HepG2 (cell line): ENCODE results near the gene PLSCR3. TPM values are rescaled to one million over a fixed set of nuclear protein-coding genes. Genes with fewer than 3 reads are reported as not detected.

Experiments used
- ATAC-seq: fragments of 200-7000 bp; cut with Tn5 transposase; 3 replicates; pipeline ENCODE4 v1.9.1; 2020; ENCODE audit warnings: mild to moderate bottlenecking, moderate library complexity
- BruUV-seq: library from RNA; stranded (reverse); fragments of 400-500 nt; replicated peaks from 2 replicates; lab custom pipeline; 2021; lab: Mats Ljungman, UMichigan
- CTCF ChIA-PET: fragments of 300-600 bp; formaldehyde crosslinking; extraction: SDS; loops from one replicate; lab custom pipeline; 2021; ENCODE audit warnings: low total read pairs, inconsistent platforms, low intra/inter-chr PET ratio; lab: Yijun Ruan, JAX
- POLR2A ChIA-PET: fragments of 350-600 bp; sonication (Branson Sonifier 250); formaldehyde crosslinking; loops from one replicate; lab custom pipeline; 2020; ENCODE audit warnings: antibody characterized with exemption, inconsistent platforms; lab: Yijun Ruan, JAX
- DNase-seq: peaks from one replicate; pipeline ENCODE4 v3.0.0-alpha.2; 2015; ENCODE audit warnings: low spot score
- FAIRE-seq: peaks from 3 replicates; lab custom pipeline; 2011; peaks lifted over from hg19 to GRCh38; lab: Jason Lieb, UNC
- H2AFZ ChIP-seq: one replicate; pipeline ENCODE4 v1.6.1; 2011; ENCODE audit warnings: low read length, inconsistent platforms
- H3K27ac ChIP-seq: fragments of 300-600 bp; 3 replicates; pipeline ENCODE4 v1.8.0; 2011; ENCODE audit warnings: mixed run types, mild to moderate bottlenecking, mixed read lengths, low read length, inconsistent platforms; ENCODE audit not compliant: insufficient read depth; ENCODE audit errors: extremely low read length
- H3K27me3 ChIP-seq, 2 experiments: fragments of 200-600 bp in 1 of 2; 2 replicates in 1 of 2; 3 replicates in 1 of 2; pipeline versions ENCODE4 v1.6.0 to v1.8.0; 2011; ENCODE audit warnings: low read length in 2 of 2, mild to moderate bottlenecking in 2 of 2, moderate library complexity in 2 of 2, inconsistent platforms in 1 of 2; ENCODE audit not compliant: insufficient read depth in 2 of 2, control insufficient read depth in 1 of 2
- H3K36me3 ChIP-seq, 2 experiments: fragments of 200-600 bp in 1 of 2; replicated peaks in 1 of 2; 2 replicates in 1 of 2; 3 replicates in 1 of 2; pipeline versions ENCODE4 v1.5.1 to v1.8.0; 2011; ENCODE audit warnings: low read length in 2 of 2, inconsistent platforms in 1 of 2; ENCODE audit not compliant: insufficient read depth in 2 of 2, control insufficient read depth in 1 of 2
- H3K4me1 ChIP-seq: 2 replicates; pipeline ENCODE4 v1.5.1; 2012; ENCODE audit warnings: low read length, inconsistent platforms; ENCODE audit not compliant: insufficient read depth
- H3K4me2 ChIP-seq: 2 replicates; pipeline ENCODE4 v1.6.0; 2011; ENCODE audit warnings: low read depth, low read length, inconsistent platforms
- H3K4me3 ChIP-seq, 3 experiments: fragments of 200-600 bp in 1 of 3; sonication (generic), shearing (Covaris generic) in 1 of 3; replicated peaks in 1 of 3; 2 replicates each; pipeline ENCODE4 v1.5.1; 2011 to 2016; ENCODE audit warnings: low read length in 3 of 3, inconsistent platforms in 2 of 3, low read depth in 2 of 3, mild to moderate bottlenecking in 2 of 3, control low read depth in 1 of 3, mixed read lengths in 1 of 3; ENCODE audit not compliant: insufficient read depth in 1 of 3
- H3K79me2 ChIP-seq: one replicate; pipeline ENCODE4 v1.6.1; 2011; ENCODE audit warnings: low read length, inconsistent platforms; ENCODE audit not compliant: insufficient read depth
- H3K9ac ChIP-seq: 2 replicates; pipeline ENCODE4 v1.6.0; 2011; ENCODE audit warnings: mild to moderate bottlenecking, low read depth, low read length, inconsistent platforms; ENCODE audit not compliant: insufficient read depth
- H3K9me3 ChIP-seq: 2 replicates; pipeline ENCODE4 v1.5.1; 2012; ENCODE audit warnings: mild to moderate bottlenecking, low read length
- H4K20me1 ChIP-seq: 2 replicates; pipeline ENCODE4 v1.6.0; 2011; ENCODE audit warnings: inconsistent platforms, mild to moderate bottlenecking, low read length, moderate library complexity; ENCODE audit not compliant: insufficient read depth
- EED ChIP-seq: sonication (generic); formaldehyde crosslinking; IDR thresholded peaks from 2 replicates; pipeline ENCODE4 v1.5.0; 2020; ENCODE audit warnings: mild to moderate bottlenecking, missing genetic modification reagents
- FOXM1 ChIP-seq: sonication (generic); formaldehyde crosslinking; IDR thresholded peaks from 2 replicates; pipeline ENCODE4 v1.5.0; 2020; ENCODE audit warnings: missing genetic modification reagents
- FOXP4 ChIP-seq: sonication (generic); formaldehyde crosslinking; IDR thresholded peaks from 2 replicates; pipeline ENCODE4 v1.4.0; 2020; ENCODE audit warnings: missing genetic modification reagents
- HNRNPL ChIP-seq: fragments of 200-400 bp; formaldehyde crosslinking; IDR thresholded peaks from 2 replicates; pipeline ENCODE4 v1.6.1; 2017; ENCODE audit warnings: mild to moderate bottlenecking, low read depth, low read length
- KAT8 ChIP-seq: IDR thresholded peaks from 2 replicates; pipeline ENCODE4 v1.6.1; 2016; ENCODE audit warnings: missing genetic modification reagents, missing compliant biosample characterization
- SMARCE1 ChIP-seq: fragments of 450-650 bp; IDR thresholded peaks from 2 replicates; pipeline ENCODE4 v1.6.1; 2017; ENCODE audit warnings: borderline replicate concordance
- TEAD3 ChIP-seq: optimal IDR thresholded peaks from 2 replicates; pipeline ENCODE3; 2016; ENCODE audit warnings: borderline replicate concordance
- TFE3 ChIP-seq: IDR thresholded peaks from 2 replicates; pipeline ENCODE4 v1.6.1; 2016
- TOPORS ChIP-seq: sonication (generic); formaldehyde crosslinking; IDR thresholded peaks from 2 replicates; pipeline ENCODE4 v1.8.0; 2023; ENCODE audit warnings: mild to moderate bottlenecking, missing genetic modification reagents
- ZNF264 ChIP-seq: sonication (generic); formaldehyde crosslinking; IDR thresholded peaks from 2 replicates; pipeline ENCODE4 v1.4.0; 2020; ENCODE audit warnings: missing genetic modification reagents
- WGBS: methylation state at CpG from one replicate; pipeline ENCODE4 v1.1.6; 2017; ENCODE audit warnings: low lambda C conversion rate; 5-methylcytosine and 5-hydroxymethylcytosine counted together
- in situ Hi-C: cut with HindIII; loops from 2 replicates; pipeline ENCODE4 v1.10.0; 2017; ENCODE audit warnings: low pct_unique_long_range_greater_than_20kb; ENCODE audit not compliant: extremely low pct_ligation_motif_present
- intact Hi-C: fragments of 100-400 bp; cut with micrococcal nuclease; formaldehyde crosslinking; loops from one replicate; pipeline ENCODE4 v1.10.0; 2022; ENCODE audit not compliant: unreplicated experiment
- polyA plus RNA-seq, 8 experiments: library from polyadenylated mRNA; depleted of rRNA in 3 of 8; stranded (reverse) in 7 of 8; unstranded in 1 of 8; fragments of >200 nt; fragmentation: Illumina TruSeq in 4 of 8; extraction: Trizol in 4 of 8; gene quantifications; 2 replicates each; pipeline versions ENCODE4 v1.2.1 to v1.2.3, GENCODE V29; 2011 to 2016; ENCODE audit warnings: low read depth in 4 of 8, missing spikeins in 1 of 8, mixed read lengths in 1 of 8; ENCODE audit not compliant: insufficient read depth in 1 of 8
- total RNA-seq, 5 experiments: library from RNA; depleted of rRNA; stranded (reverse); fragments of >200 nt; fragmentation: Illumina TruSeq; extraction: Trizol; gene quantifications; 2 replicates each; pipeline ENCODE4 v1.2.3, GENCODE V29; 2016; ENCODE audit warnings: low read depth in 1 of 5
- TF ChIP-seq, protein P1 (sequence below): sonication (generic); formaldehyde crosslinking; IDR thresholded peaks from one replicate; pipeline ENCODE4 v1.5.1; 2020; ENCODE audit warnings: mild to moderate bottlenecking, missing genetic modification reagents; ENCODE audit errors: not compliant biosample characterization
- TF ChIP-seq, protein P2 (sequence below): sonication (generic); formaldehyde crosslinking; IDR thresholded peaks from 2 replicates; pipeline ENCODE4 v1.5.1; 2020; ENCODE audit warnings: missing genetic modification reagents, mild to moderate bottlenecking, borderline replicate concordance

Gene PLSCR3
- total and polyA plus RNA-seq, 2 of the 13 experiments (the other 11 are each of a cell fraction or from before 2014, with no cell fraction given): 5.6 to 6.2 TPM

DNA sequence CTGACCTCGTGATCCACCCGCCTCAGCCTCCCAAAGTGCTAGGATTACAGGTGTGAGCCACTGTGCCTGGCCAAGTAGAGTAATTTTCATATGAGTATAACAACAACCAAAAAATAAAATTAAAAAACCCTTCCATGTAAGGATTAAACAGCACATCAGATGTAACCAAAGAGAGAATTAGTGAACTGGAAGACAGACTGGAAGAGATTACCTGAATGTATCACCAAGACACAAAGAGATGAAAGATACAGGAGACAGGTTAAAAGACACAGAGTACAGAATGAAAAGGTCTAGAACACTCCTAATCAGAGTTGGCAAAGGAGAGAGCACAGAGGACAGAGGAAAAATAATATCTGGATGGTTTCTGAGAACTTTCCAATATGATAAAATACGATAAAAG lies 15.2 kb downstream of the PLSCR3 start:
- no TSS peak for BruUV-seq
- H3K4me2 ChIP-seq: no peak overlapping the region
- H3K4me1 ChIP-seq: peaks cover 21% of the 10 kb centered on the region
- H2AFZ ChIP-seq: no peak overlapping the region
- 66% methylated on average over 3 of the region's 3 CpGs for WGBS
- H3K9me3 ChIP-seq: peaks cover 4% of the 10 kb centered on the region; the same call in 1 of the 2 replicates
- DNase-seq: no peak
- intact Hi-C loops (no loop called here), in situ Hi-C loops (no loop called here)
- no peak for FAIRE-seq
- ChIA-PET CTCF (no interaction called here), POLR2A (no interaction called here)
- H3K4me3 ChIP-seq: no peak overlapping the region
- no peak for ATAC-seq
- H4K20me1 ChIP-seq: no peaks in the 10 kb centered on the region
- H3K9ac ChIP-seq: no peak overlapping the region
- no peaks in the 10 kb centered on the region for H3K36me3 ChIP-seq
- H3K79me2 ChIP-seq: no peaks in the 10 kb centered on the region
- H3K27me3 ChIP-seq: peaks cover 0 to 7% of the 10 kb centered on the region in 2 experiments; a peak in 1 of 5 replicates
- H3K27ac ChIP-seq: no peak overlapping the region
- no peak for TF ChIP-seq ZNF264 (CRISPR knock-in tag)
- no peak for TF ChIP-seq FOXP4 (CRISPR knock-in tag)
- no peak for TF ChIP-seq KAT8
- TF ChIP-seq FOXM1 (CRISPR knock-in tag): no peak
- no peak for TF ChIP-seq HNRNPL
- no peak for TF ChIP-seq SMARCE1
- TF ChIP-seq, protein P1, sequence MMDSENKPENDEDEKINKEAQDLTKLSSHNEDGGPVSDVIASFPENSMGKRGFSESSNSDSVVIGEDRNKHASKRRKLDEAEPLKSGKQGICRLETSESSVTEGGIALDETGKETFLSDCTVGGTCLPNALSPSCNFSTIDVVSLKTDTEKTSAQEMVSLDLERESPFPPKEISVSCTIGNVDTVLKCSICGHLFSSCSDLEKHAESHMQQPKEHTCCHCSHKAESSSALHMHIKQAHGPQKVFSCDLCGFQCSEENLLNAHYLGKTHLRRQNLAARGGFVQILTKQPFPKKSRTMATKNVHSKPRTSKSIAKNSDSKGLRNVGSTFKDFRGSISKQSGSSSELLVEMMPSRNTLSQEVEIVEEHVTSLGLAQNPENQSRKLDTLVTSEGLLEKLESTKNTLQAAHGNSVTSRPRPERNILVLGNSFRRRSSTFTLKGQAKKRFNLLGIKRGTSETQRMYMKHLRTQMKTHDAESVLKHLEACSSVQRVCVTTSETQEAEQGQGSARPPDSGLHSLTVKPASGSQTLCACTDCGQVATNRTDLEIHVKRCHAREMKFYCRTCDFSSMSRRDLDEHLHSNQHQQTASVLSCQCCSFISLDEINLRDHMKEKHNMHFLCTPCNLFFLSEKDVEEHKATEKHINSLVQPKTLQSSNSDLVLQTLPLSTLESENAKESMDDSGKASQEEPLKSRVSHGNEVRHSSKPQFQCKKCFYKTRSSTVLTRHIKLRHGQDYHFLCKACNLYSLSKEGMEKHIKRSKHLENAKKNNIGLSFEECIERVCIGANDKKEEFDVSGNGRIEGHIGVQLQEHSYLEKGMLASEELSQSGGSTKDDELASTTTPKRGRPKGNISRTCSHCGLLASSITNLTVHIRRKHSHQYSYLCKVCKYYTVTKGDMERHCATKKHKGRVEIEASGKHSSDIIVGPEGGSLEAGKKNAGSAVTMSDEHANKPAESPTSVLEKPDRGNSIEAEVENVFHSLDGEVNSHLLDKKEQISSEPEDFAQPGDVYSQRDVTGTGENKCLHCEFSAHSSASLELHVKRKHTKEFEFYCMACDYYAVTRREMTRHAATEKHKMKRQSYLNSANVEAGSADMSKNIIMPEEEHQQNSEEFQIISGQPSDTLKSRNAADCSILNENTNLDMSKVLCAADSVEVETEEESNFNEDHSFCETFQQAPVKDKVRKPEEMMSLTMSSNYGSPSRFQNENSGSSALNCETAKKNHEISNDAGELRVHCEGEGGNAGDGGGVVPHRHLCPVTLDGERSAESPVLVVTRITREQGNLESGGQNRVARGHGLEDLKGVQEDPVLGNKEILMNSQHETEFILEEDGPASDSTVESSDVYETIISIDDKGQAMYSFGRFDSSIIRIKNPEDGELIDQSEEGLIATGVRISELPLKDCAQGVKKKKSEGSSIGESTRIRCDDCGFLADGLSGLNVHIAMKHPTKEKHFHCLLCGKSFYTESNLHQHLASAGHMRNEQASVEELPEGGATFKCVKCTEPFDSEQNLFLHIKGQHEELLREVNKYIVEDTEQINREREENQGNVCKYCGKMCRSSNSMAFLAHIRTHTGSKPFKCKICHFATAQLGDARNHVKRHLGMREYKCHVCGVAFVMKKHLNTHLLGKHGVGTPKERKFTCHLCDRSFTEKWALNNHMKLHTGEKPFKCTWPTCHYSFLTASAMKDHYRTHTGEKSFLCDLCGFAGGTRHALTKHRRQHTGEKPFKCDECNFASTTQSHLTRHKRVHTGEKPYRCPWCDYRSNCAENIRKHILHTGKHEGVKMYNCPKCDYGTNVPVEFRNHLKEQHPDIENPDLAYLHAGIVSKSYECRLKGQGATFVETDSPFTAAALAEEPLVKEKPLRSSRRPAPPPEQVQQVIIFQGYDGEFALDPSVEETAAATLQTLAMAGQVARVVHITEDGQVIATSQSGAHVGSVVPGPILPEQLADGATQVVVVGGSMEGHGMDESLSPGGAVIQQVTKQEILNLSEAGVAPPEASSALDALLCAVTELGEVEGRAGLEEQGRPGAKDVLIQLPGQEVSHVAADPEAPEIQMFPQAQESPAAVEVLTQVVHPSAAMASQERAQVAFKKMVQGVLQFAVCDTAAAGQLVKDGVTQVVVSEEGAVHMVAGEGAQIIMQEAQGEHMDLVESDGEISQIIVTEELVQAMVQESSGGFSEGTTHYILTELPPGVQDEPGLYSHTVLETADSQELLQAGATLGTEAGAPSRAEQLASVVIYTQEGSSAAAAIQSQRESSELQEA (CRISPR knock-in tag): no peak
- TF ChIP-seq TFE3 (CRISPR knock-in tag): no peak
- no peak for TF ChIP-seq TOPORS
- no peak for TF ChIP-seq TEAD3 (CRISPR knock-in tag)
- TF ChIP-seq, protein P2, sequence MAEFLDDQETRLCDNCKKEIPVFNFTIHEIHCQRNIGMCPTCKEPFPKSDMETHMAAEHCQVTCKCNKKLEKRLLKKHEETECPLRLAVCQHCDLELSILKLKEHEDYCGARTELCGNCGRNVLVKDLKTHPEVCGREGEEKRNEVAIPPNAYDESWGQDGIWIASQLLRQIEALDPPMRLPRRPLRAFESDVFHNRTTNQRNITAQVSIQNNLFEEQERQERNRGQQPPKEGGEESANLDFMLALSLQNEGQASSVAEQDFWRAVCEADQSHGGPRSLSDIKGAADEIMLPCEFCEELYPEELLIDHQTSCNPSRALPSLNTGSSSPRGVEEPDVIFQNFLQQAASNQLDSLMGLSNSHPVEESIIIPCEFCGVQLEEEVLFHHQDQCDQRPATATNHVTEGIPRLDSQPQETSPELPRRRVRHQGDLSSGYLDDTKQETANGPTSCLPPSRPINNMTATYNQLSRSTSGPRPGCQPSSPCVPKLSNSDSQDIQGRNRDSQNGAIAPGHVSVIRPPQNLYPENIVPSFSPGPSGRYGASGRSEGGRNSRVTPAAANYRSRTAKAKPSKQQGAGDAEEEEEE (CRISPR knock-in tag): no peak
- TF ChIP-seq EED (CRISPR knock-in tag): no peak
